Endothelial cell of umbilical vein (primary cell): ENCODE measurements around the gene PIK3R6. TPM values are rescaled to one million over a fixed set of nuclear protein-coding genes. Genes with fewer than 3 reads are reported as not detected.

Source experiments
- BruUV-seq: library from RNA; stranded (reverse); fragments of 400-500 nt; replicated peaks from 2 replicates; lab custom pipeline; 2021; lab: Mats Ljungman, UMichigan
- CTCF ChIA-PET: fragments of 300-600, 350-600 bp; sonication (Branson Sonifier 250); formaldehyde crosslinking; loops from one replicate; lab custom pipeline; 2021; ENCODE audit warnings: antibody characterized with exemption, inconsistent platforms; lab: Charles Lee
- POLR2A ChIA-PET: fragments of 300-600, 350-600 bp; sonication (Branson Sonifier 250); formaldehyde crosslinking; loops from one replicate; lab custom pipeline; 2021; ENCODE audit warnings: antibody characterized with exemption, inconsistent platforms; lab: Charles Lee
- DNase-seq: peaks from one replicate; pipeline ENCODE4 v3.0.0-alpha.2; 2011; ENCODE audit warnings: low read depth, low spot score
- FAIRE-seq: peaks from 2 replicates; lab custom pipeline; 2011; peaks lifted over from hg19 to GRCh38; lab: Jason Lieb, UNC
- H2AFZ ChIP-seq: 2 replicates; pipeline ENCODE4 v1.6.0; 2012; ENCODE audit warnings: low read depth, low read length, control low read depth, inconsistent platforms
- H3K27ac ChIP-seq: 2 replicates; pipeline ENCODE4 v1.5.1; 2011; ENCODE audit warnings: low read depth, mild to moderate bottlenecking, control low read depth, low read length, moderate library complexity; ENCODE audit not compliant: insufficient read depth
- H3K27me3 ChIP-seq, 2 experiments: 2 replicates each; pipeline versions ENCODE4 v1.6.0 to v1.6.1; 2011; ENCODE audit warnings: low read length in 2 of 2, mixed read lengths in 1 of 2; ENCODE audit not compliant: control insufficient read depth in 2 of 2, insufficient read depth in 2 of 2
- H3K36me3 ChIP-seq, 2 experiments: 2 replicates in 1 of 2; 3 replicates in 1 of 2; pipeline ENCODE4 v1.5.1; 2011; ENCODE audit warnings: low read length in 2 of 2, mild to moderate bottlenecking in 1 of 2, moderate library complexity in 1 of 2; ENCODE audit not compliant: control insufficient read depth in 2 of 2, insufficient read depth in 2 of 2; ENCODE audit errors: extremely low read depth in 1 of 2
- H3K4me1 ChIP-seq: 3 replicates; pipeline ENCODE4 v1.5.1; 2011; ENCODE audit warnings: mild to moderate bottlenecking, low read length; ENCODE audit not compliant: control insufficient read depth, insufficient read depth; ENCODE audit errors: extremely low read depth
- H3K4me2 ChIP-seq: 2 replicates; pipeline ENCODE4 v1.6.1; 2011; ENCODE audit warnings: low read length, control low read depth, mixed read lengths; ENCODE audit not compliant: insufficient read depth
- H3K4me3 ChIP-seq, 3 experiments: fragments of 200-600 bp in 1 of 3; sonication (generic), shearing (Covaris generic) in 1 of 3; replicated peaks in 1 of 3; 2 replicates each; pipeline ENCODE4 v1.5.1; 2011 to 2016; ENCODE audit warnings: control low read depth in 3 of 3, low read length in 3 of 3, mild to moderate bottlenecking in 2 of 3, inconsistent platforms in 1 of 3, low read depth in 1 of 3, moderate library complexity in 1 of 3; ENCODE audit not compliant: insufficient read depth in 1 of 3
- H3K79me2 ChIP-seq: 2 replicates; pipeline ENCODE4 v1.6.0; 2012; ENCODE audit warnings: low read length, inconsistent platforms; ENCODE audit not compliant: control insufficient read depth, insufficient read depth
- H3K9ac ChIP-seq: replicated peaks from 2 replicates; pipeline ENCODE3; 2011; ENCODE audit warnings: low read length, control low read depth; ENCODE audit not compliant: insufficient read depth; ENCODE audit errors: extremely low read depth
- H3K9me1 ChIP-seq: replicated peaks from 3 replicates; pipeline ENCODE4 v1.6.0; 2011; ENCODE audit warnings: mild to moderate bottlenecking, low read length; ENCODE audit not compliant: control insufficient read depth, insufficient read depth; ENCODE audit errors: extremely low read depth
- H3K9me3 ChIP-seq: replicated peaks from 2 replicates; pipeline ENCODE4 v1.5.1; 2012; ENCODE audit warnings: low read length, inconsistent platforms; ENCODE audit not compliant: control insufficient read depth, insufficient read depth
- H4K20me1 ChIP-seq: replicated peaks from 2 replicates; pipeline ENCODE3; 2011; ENCODE audit warnings: mild to moderate bottlenecking, low read length; ENCODE audit not compliant: control insufficient read depth, insufficient read depth; ENCODE audit errors: extremely low read depth
- CTCF ChIP-seq, 2 donors: IDR thresholded peaks; 1 replicate in 1 of 2; 2 replicates in 1 of 2; pipeline ENCODE4 v1.5.1; 2011; ENCODE audit warnings: low read length in 2 of 2, mild to moderate bottlenecking in 2 of 2, moderate library complexity in 2 of 2, control low read depth in 1 of 2, inconsistent platforms in 1 of 2, low read depth in 1 of 2; ENCODE audit not compliant: insufficient read depth in 1 of 2; ENCODE audit errors: extremely low read depth in 1 of 2
- EZH2 ChIP-seq: IDR thresholded peaks from 2 replicates; pipeline ENCODE4 v1.6.1; 2012; ENCODE audit warnings: borderline replicate concordance, low read depth, mild to moderate bottlenecking, moderate library complexity, low read length, inconsistent platforms; ENCODE audit not compliant: severe bottlenecking
- FOS ChIP-seq: IDR thresholded peaks from 2 replicates; pipeline ENCODE4 v1.6.1; 2011; ENCODE audit warnings: mild to moderate bottlenecking, low read length, moderate library complexity, borderline replicate concordance; ENCODE audit not compliant: insufficient read depth
- GATA2 ChIP-seq: IDR thresholded peaks from 2 replicates; pipeline ENCODE4 v1.7.0; 2011; ENCODE audit warnings: low read depth, mild to moderate bottlenecking, moderate library complexity, mixed read lengths, low read length; ENCODE audit not compliant: insufficient read length, insufficient read depth
- JUN ChIP-seq: IDR thresholded peaks from 2 replicates; pipeline ENCODE4 v1.6.1; 2011; ENCODE audit warnings: borderline replicate concordance, low read depth; ENCODE audit not compliant: insufficient read length, insufficient read depth
- MYC ChIP-seq: IDR thresholded peaks from one replicate; pipeline ENCODE4 v1.6.1; 2011; ENCODE audit warnings: mild to moderate bottlenecking, low read depth, low read length
- POLR2A ChIP-seq: IDR thresholded peaks from 2 replicates; pipeline ENCODE4 v1.6.1; 2012; ENCODE audit warnings: low read depth, mild to moderate bottlenecking, control low read depth, low read length
- POLR2AphosphoS5 ChIP-seq: IDR thresholded peaks from 2 replicates; pipeline ENCODE4 v1.6.1; 2012; ENCODE audit warnings: low read depth, mild to moderate bottlenecking, control low read depth, low read length, moderate library complexity; ENCODE audit not compliant: insufficient read depth
- dilution Hi-C: fragments of 300-500 bp; cut with MboI; formaldehyde crosslinking; loops from one replicate; pipeline ENCODE4 v1.15.0; 2019; ENCODE audit warnings: low sequenced_read_pairs; ENCODE audit not compliant: extremely low pct_ligation_motif_present
- intact Hi-C: fragments of 100-400 bp; cut with micrococcal nuclease; formaldehyde crosslinking; loops from one replicate; pipeline ENCODE4 v1.10.0; 2022
- polyA plus RNA-seq, 4 experiments: library from polyadenylated mRNA; depleted of rRNA in 3 of 4; stranded (reverse) in 3 of 4; unstranded in 1 of 4; fragments of >200 nt; gene quantifications; 2 replicates each; pipeline versions ENCODE4 v1.2.1 to v1.2.3, GENCODE V29; 2011 to 2012; ENCODE audit warnings: missing spikeins in 1 of 4
- total RNA-seq: library from RNA; stranded (reverse); gene quantifications from 2 replicates; pipeline ENCODE4 v1.2.3, GENCODE V29; 2021
- TF ChIP-seq, protein P1 (sequence below): IDR thresholded peaks from 2 replicates; pipeline ENCODE4 v1.6.1; 2011; ENCODE audit not compliant: insufficient read depth, insufficient read length

The PIK3R6 gene
- total and polyA plus RNA-seq, 2 donors (not counting 3 experiments of a cell fraction or from before 2014, with no cell fraction given) = not detected

- no peak overlapping the region for H3K9ac ChIP-seq
- no peaks in the 10 kb centered on the region for H3K4me1 ChIP-seq
- H3K36me3 ChIP-seq = no peaks in the 10 kb centered on the region
- no peak overlapping the region for H3K4me2 ChIP-seq
- no peaks in the 10 kb centered on the region for H3K27me3 ChIP-seq
- TF ChIP-seq POLR2A (no peak), CTCF (IDR thresholded peaks at IDR 0.05; ENCODE audit: extremely low read depth in 1 of 2, insufficient read depth in 1 of 2, low read depth in 1 of 2, low read length in 2 of 2) (no peak), EZH2 (no peak), POLR2AphosphoS5 (no peak), GATA2 (no peak), FOS (no peak), MYC (no peak), JUN (no peak)
- TF ChIP-seq, protein P1, sequence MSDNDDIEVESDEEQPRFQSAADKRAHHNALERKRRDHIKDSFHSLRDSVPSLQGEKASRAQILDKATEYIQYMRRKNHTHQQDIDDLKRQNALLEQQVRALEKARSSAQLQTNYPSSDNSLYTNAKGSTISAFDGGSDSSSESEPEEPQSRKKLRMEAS = no peak
- no peaks in the 10 kb centered on the region for H3K9me1 ChIP-seq
- H3K27ac ChIP-seq = no peak overlapping the region
- H3K9me3 ChIP-seq = no peaks in the 10 kb centered on the region
- POLR2A ChIA-PET = no interaction called here
- H2AFZ ChIP-seq = no peak overlapping the region
- H4K20me1 ChIP-seq = no peaks in the 10 kb centered on the region
- dilution Hi-C loops = no loop called here
- FAIRE-seq (no peak), DNase-seq (no peak)
- intact Hi-C loops = no loop called here
- H3K79me2 ChIP-seq = no peaks in the 10 kb centered on the region
- no TSS peak for BruUV-seq
- CTCF ChIA-PET = interaction anchor here (1.4 kb wide), 1 partner anchor 64 kb away, joined by 3 read pairs; no protein-coding TSS in a partner anchor
- no peak overlapping the region for H3K4me3 ChIP-seq
Measured at GRCh38 chr17:8849311-8850041, 18.0 kb downstream of the PIK3R6 start.
